Gastroesophageal sphincter (tissue), 4 donors: Measurements from ENCODE around the gene RTKN2. TPM values are rescaled to one million over a fixed set of nuclear protein-coding genes. Genes with fewer than 3 reads are reported as not detected.

Experiments used
- ATAC-seq: fragments of 150-250 bp; one replicate; pipeline ENCODE4 v1.9.1; 2016; ENCODE audit warnings: mild to moderate bottlenecking, moderate library complexity
- H3K27ac ChIP-seq, 4 donors: fragments of 200-600 bp; sonication (generic) in 3 of 4; 1 replicate in 3 of 4; 2 replicates in 1 of 4; pipeline ENCODE4 v1.5.1; 2016 to 2019
- H3K27me3 ChIP-seq: fragments of 200-600 bp; sonication (generic); one replicate; pipeline ENCODE4 v1.5.1; 2019
- H3K36me3 ChIP-seq, 2 donors: fragments of 200-600 bp; sonication (generic); one replicate each; pipeline ENCODE4 v1.5.1; 2019; ENCODE audit warnings: control low read depth in 1 of 2
- H3K4me1 ChIP-seq, 3 donors: fragments of 200-600 bp; sonication (generic); 1 replicate in 2 of 3; 2 replicates in 1 of 3; pipeline ENCODE4 v1.5.1; 2016 to 2019; ENCODE audit warnings: control low read depth in 2 of 3
- H3K4me3 ChIP-seq, 2 donors: fragments of 200-600 bp; sonication (generic); one replicate each; pipeline ENCODE4 v1.5.1; 2019; ENCODE audit warnings: mild to moderate bottlenecking in 1 of 2, moderate library complexity in 1 of 2
- H3K9me3 ChIP-seq, 3 donors: fragments of 200-600 bp; sonication (generic); one replicate each; pipeline ENCODE4 v1.5.1; 2017 to 2019; ENCODE audit warnings: control low read depth in 2 of 3
- EP300 ChIP-seq: sonication (generic); formaldehyde crosslinking; IDR thresholded peaks from one replicate; pipeline ENCODE4 v1.6.1; 2017; ENCODE audit warnings: antibody characterized with exemption, mild to moderate bottlenecking
- POLR2A ChIP-seq, 2 donors: fragments of 450-650 bp; IDR thresholded peaks; one replicate each; pipeline ENCODE4 v1.6.1; 2017; ENCODE audit warnings: antibody characterized with exemption in 2 of 2, mild to moderate bottlenecking in 2 of 2, moderate library complexity in 1 of 2
- POLR2AphosphoS5 ChIP-seq: sonication (generic); formaldehyde crosslinking; IDR thresholded peaks from one replicate; pipeline ENCODE4 v1.6.1; 2017; ENCODE audit warnings: antibody characterized with exemption
- WGBS, 2 donors: methylation state at CpG; one replicate each; pipeline ENCODE4 v1.1.5; 2018; ENCODE audit warnings: low coverage in 1 of 2; 5-methylcytosine and 5-hydroxymethylcytosine counted together
- total RNA-seq, 4 donors: library from RNA; depleted of rRNA; stranded (reverse); fragments of >200 nt; gene quantifications; one replicate each; pipeline ENCODE4 v1.1.0, GENCODE V29; 2016
- TF ChIP-seq, protein P1 (sequence below), 4 experiments: fragments of 200-600 bp in 2 of 4; fragments of 450-650 bp in 2 of 4; sonication (generic) in 1 of 4; IDR thresholded peaks; one replicate each; pipeline ENCODE4 v1.5.1; 2017 to 2019; ENCODE audit warnings: antibody characterized with exemption in 4 of 4, mild to moderate bottlenecking in 2 of 4, moderate library complexity in 2 of 4

The RTKN2 gene
- total RNA-seq, 4 donors from 2014 or later: not detected

DNA sequence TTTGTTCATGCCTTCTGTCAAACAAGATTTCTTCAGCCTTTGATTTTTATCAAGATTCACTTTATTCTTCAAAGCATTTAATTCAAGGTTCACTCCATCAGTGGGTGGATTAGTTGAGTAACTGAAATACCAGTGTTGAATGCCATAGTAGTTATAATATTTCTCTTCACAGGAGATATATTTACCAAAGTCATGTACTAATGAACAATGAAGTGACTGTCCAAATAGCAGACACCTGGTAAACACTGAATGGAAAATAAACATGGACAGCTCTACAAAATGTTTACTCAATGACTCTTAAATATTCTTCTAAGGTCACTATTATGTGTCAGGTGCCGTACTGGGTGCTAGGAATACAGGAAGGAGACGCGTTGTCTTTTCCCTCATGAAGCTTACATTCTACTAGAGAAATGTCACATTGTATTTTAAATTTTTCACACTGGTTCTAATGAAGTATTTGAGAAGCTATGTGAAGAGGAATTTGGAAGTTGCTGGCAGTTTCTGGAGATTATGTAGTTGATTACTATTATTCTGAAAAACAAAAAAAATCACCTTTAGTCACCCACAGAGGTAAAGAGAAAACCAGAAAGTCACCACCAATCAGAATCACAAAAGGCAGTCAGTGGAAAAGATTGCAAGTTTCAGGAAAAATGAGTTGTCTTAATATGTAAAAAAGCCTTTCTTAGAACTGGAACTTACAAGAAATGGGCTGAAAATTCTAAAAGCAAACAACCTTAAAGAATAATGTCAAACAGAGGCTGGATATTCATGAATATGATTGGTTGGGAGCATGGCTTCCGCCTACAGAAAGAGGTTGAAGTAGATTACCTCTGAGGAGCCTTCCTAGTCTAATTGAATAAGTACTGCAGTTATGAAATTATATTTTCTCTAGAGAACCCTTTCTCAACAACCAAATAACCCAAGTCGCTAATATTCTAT is 84.5 kb downstream of the RTKN2 start:
- H3K27me3 ChIP-seq: no peaks in the 10 kb centered on the region
- no peaks in the 10 kb centered on the region for H3K36me3 ChIP-seq
- no peak overlapping the region for H3K4me3 ChIP-seq
- no peak overlapping the region for H3K27ac ChIP-seq
- H3K4me1 ChIP-seq: no peaks in the 10 kb centered on the region
- WGBS, 2 donors: 88 to 97% methylated on average over 5 of the region's 5 CpGs
- TF ChIP-seq, protein P1, sequence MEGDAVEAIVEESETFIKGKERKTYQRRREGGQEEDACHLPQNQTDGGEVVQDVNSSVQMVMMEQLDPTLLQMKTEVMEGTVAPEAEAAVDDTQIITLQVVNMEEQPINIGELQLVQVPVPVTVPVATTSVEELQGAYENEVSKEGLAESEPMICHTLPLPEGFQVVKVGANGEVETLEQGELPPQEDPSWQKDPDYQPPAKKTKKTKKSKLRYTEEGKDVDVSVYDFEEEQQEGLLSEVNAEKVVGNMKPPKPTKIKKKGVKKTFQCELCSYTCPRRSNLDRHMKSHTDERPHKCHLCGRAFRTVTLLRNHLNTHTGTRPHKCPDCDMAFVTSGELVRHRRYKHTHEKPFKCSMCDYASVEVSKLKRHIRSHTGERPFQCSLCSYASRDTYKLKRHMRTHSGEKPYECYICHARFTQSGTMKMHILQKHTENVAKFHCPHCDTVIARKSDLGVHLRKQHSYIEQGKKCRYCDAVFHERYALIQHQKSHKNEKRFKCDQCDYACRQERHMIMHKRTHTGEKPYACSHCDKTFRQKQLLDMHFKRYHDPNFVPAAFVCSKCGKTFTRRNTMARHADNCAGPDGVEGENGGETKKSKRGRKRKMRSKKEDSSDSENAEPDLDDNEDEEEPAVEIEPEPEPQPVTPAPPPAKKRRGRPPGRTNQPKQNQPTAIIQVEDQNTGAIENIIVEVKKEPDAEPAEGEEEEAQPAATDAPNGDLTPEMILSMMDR (IDR thresholded peaks at IDR 0.05): no peak
- TF ChIP-seq POLR2A (IDR thresholded peaks at IDR 0.05): no peak
- H3K9me3 ChIP-seq: no peaks in the 10 kb centered on the region
- no peak for ATAC-seq

DNA sequence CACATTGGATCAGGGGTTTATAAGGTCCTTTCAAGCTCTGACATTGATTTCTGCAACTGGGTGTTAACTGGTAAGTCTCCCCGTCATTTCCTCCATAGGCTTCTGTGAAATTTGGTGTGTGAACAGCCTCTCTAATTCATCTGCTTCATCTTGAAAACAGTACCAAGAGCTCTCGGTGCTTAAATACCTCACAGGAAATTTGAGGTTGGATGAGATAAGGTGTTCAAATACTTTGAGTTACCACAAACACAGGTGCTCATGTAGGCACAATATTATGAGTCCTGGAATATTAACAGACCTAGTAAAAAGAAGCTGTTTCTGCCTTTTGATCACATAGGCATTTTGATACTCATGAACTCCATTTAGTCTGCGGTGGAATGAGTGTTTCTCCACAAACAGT is 85.2 kb downstream of the RTKN2 start:
- Histone ChIP-seq H3K36me3 (no peaks in the 10 kb centered on the region), H3K9me3 (no peaks in the 10 kb centered on the region), H3K4me1 (no peaks in the 10 kb centered on the region), H3K27me3 (no peaks in the 10 kb centered on the region), H3K4me3 (no peak overlapping the region), H3K27ac (no peak overlapping the region)
- no peak for TF ChIP-seq EP300
- whole genome bisulfite sequencing, 2 donors: 75 to 80% methylated on average over 3 of the region's 3 CpGs
- ATAC-seq: no peak

DNA sequence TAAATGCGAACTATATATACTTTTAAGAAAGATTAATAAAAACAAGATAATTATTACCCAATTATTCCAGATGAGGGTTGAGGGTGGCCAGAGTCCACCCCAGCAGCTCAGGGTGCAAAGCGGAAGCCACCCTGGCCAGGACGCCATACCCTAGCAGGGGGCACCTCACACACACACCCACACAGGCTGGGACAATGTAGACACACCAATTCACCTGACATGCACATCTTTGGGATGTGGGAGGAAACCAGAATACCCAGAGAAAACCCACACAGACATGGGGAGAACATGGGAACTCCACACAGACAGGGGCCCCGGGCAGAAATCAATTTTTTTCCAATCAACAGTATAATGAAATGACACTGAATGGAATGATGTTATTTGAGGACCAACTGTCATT is 86.0 kb downstream of the RTKN2 start:
- H3K4me1 ChIP-seq: no peaks in the 10 kb centered on the region
- no peak for TF ChIP-seq POLR2AphosphoS5
- TF ChIP-seq POLR2A (IDR thresholded peaks at IDR 0.05): no peak
- no peak for TF ChIP-seq EP300
- TF ChIP-seq, protein P1 (IDR thresholded peaks at IDR 0.05): no peak
- H3K36me3 ChIP-seq: no peaks in the 10 kb centered on the region
- no peak for ATAC-seq
- H3K9me3 ChIP-seq: no peaks in the 10 kb centered on the region
- no peak overlapping the region for H3K4me3 ChIP-seq
- no peaks in the 10 kb centered on the region for H3K27me3 ChIP-seq
- no peak overlapping the region for H3K27ac ChIP-seq
- 94 to 99% methylated on average over 4 of the region's 4 CpGs for WGBS, 2 donors

DNA sequence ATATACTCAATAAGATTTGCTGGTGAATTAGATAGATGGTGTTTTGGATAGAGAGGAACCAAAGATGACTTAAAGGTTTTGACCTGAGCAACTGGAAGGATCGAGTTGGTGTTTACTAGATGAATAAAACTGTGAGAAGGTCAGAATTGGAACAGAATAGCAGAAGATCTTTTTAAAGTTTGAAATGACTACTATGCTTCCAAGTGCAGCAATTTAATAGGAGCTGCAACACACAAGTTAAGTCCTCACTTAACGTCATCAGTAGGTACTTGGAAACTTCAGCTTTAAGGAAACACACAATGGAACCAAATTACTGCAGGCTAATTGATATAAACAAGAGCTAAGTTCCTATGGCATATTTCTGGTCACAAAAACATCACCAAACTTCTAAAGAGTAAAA is 86.5 kb downstream of the RTKN2 start:
- ATAC-seq: no peak
- no peak overlapping the region for H3K27ac ChIP-seq
- H3K9me3 ChIP-seq: no peaks in the 10 kb centered on the region
- TF ChIP-seq, protein P1 (IDR thresholded peaks at IDR 0.05): no peak
- TF ChIP-seq POLR2A (IDR thresholded peaks at IDR 0.05) (no peak), EP300 (no peak), POLR2AphosphoS5 (no peak)
- no peaks in the 10 kb centered on the region for H3K27me3 ChIP-seq
- H3K4me3 ChIP-seq: no peak overlapping the region
- no peaks in the 10 kb centered on the region for H3K36me3 ChIP-seq
- no peaks in the 10 kb centered on the region for H3K4me1 ChIP-seq
- 54 to 73% methylated on average over 2 of the region's 2 CpGs for WGBS, 2 donors

DNA sequence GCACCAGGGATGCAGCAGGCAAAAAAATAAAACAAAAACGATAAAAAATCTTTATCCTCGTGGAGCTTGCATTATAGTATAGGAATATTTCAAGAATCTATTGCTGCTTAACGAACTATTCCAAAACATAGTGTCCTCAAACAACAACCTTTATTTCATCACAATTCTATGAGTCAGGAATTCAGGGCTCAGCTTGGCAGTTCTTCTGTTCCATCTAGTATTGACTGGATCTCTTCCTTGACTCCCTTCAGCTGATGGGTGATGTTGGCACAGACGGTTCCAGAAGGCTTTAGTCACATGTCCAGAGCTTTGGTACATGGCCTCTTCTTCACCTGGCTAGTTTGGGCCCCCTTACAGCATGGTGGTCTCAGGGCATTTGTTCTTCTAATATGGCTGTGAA is 88.0 kb downstream of the RTKN2 start:
- Histone ChIP-seq H3K9me3 (no peaks in the 10 kb centered on the region), H3K27me3 (no peaks in the 10 kb centered on the region), H3K4me3 (no peak overlapping the region), H3K4me1 (no peaks in the 10 kb centered on the region), H3K27ac (no peak overlapping the region), H3K36me3 (no peaks in the 10 kb centered on the region)
- WGBS, 2 donors: 95 to 100% methylated on average over 3 to 4 of the region's 4 CpGs
- no peak for ATAC-seq
- TF ChIP-seq, protein P1 (IDR thresholded peaks at IDR 0.05): no peak
- TF ChIP-seq EP300 (no peak), POLR2A (IDR thresholded peaks at IDR 0.05) (no peak), POLR2AphosphoS5 (no peak)
